HFFc6 (cell line): ENCODE data around the gene PCNX3. TPM values are rescaled to one million over a fixed set of nuclear protein-coding genes. Genes with fewer than 3 reads are reported as not detected.

Experiments
- DNase-seq: peaks from one replicate; pipeline ENCODE4 v3.0.0-alpha.2; 2018
- H3K27ac Mint-ChIP-seq: 2 replicates; pipeline ENCODE4 v1.8.0; 2020; ENCODE audit warnings: mild to moderate bottlenecking, mixed read lengths
- H3K27me3 Mint-ChIP-seq: 2 replicates; pipeline ENCODE4 v1.8.0; 2021; ENCODE audit warnings: mild to moderate bottlenecking, moderate library complexity, mixed read lengths; ENCODE audit not compliant: insufficient read depth
- H3K36me3 Mint-ChIP-seq: 2 replicates; pipeline ENCODE4 v1.8.0; 2021; ENCODE audit warnings: low read depth, mixed read lengths
- H3K4me1 Mint-ChIP-seq: 2 replicates; pipeline ENCODE4 v1.8.0; 2020; ENCODE audit warnings: low read depth, mixed read lengths
- H3K4me3 Mint-ChIP-seq: 2 replicates; pipeline ENCODE4 v1.8.0; 2020; ENCODE audit warnings: mild to moderate bottlenecking, moderate library complexity, mixed read lengths
- H3K9me3 Mint-ChIP-seq: 2 replicates; pipeline ENCODE4 v1.8.0; 2020; ENCODE audit warnings: mild to moderate bottlenecking, mixed read lengths
- CTCF ChIP-seq: fragments of 200-600 bp; sonication (generic); IDR thresholded peaks from 2 replicates; pipeline ENCODE4 v1.5.0; 2021; ENCODE audit warnings: antibody characterized with exemption, mild to moderate bottlenecking
- total RNA-seq, 6 experiments: library from RNA; stranded (reverse); fragmentation: NEBNext Ultra II Directional; extraction: Animal tissue kit (Norgen Biotek cat#: 25700); gene quantifications; 2 replicates in 1 of 6; 3 replicates in 5 of 6; pipeline ENCODE4 v1.2.3, GENCODE V29; 2021

The PCNX3 gene
- total RNA-seq, 6 experiments from 2014 or later = 51.5 to 66.7 (median 57.3) TPM

GRCh38 chr11:65579291-65579690 lies 36.3 kb upstream of the PCNX3 start:
- Mint-ChIP-seq H3K4me1 (peaks cover 35% of the 10 kb centered on the region), H3K27me3 (peaks cover 8% of the 10 kb centered on the region), H3K4me3 (no peak overlapping the region), H3K36me3 (peaks cover 12% of the 10 kb centered on the region), H3K9me3 (no peaks in the 10 kb centered on the region), H3K27ac (no peak overlapping the region)
- TF ChIP-seq CTCF = no peak
- DNase-seq = no peak

- Mint-ChIP-seq H3K9me3 (no peaks in the 10 kb centered on the region), H3K4me3 (no peak overlapping the region), H3K4me1 (peaks cover 28% of the 10 kb centered on the region), H3K27ac (no peak overlapping the region), H3K27me3 (peaks cover 2% of the 10 kb centered on the region), H3K36me3 (peaks cover 16% of the 10 kb centered on the region)
- no peak for DNase-seq
- no peak for TF ChIP-seq CTCF
Measured at GRCh38 chr11:65580031-65580692, 35.4 kb upstream of the PCNX3 start.

GRCh38 chr11:65580756-65581155 lies 34.8 kb upstream of the PCNX3 start:
- TF ChIP-seq CTCF = no peak
- no peak overlapping the region for H3K4me3 Mint-ChIP-seq
- no peaks in the 10 kb centered on the region for H3K9me3 Mint-ChIP-seq
- no peak overlapping the region for H3K27ac Mint-ChIP-seq
- DNase-seq = no peak
- peaks cover 2% of the 10 kb centered on the region for H3K27me3 Mint-ChIP-seq
- H3K36me3 Mint-ChIP-seq = peaks cover 16% of the 10 kb centered on the region
- peaks cover 23% of the 10 kb centered on the region for H3K4me1 Mint-ChIP-seq

- no peak for TF ChIP-seq CTCF
- Mint-ChIP-seq H3K36me3 (peaks cover 16% of the 10 kb centered on the region), H3K27me3 (peaks cover 2% of the 10 kb centered on the region), H3K27ac (no peak overlapping the region), H3K9me3 (no peaks in the 10 kb centered on the region), H3K4me3 (no peak overlapping the region; the same call in 1 of the 2 replicates), H3K4me1 (peaks cover 29% of the 10 kb centered on the region)
- no peak for DNase-seq
Measured at GRCh38 chr11:65581928-65582327, 33.6 kb upstream of the PCNX3 start.

GRCh38 chr11:65583589-65583988 lies 32.0 kb upstream of the PCNX3 start:
- no peak for TF ChIP-seq CTCF
- no peak for DNase-seq
- peaks cover 31% of the 10 kb centered on the region for H3K4me1 Mint-ChIP-seq
- no peaks in the 10 kb centered on the region; the same call in 1 of the 2 replicates for H3K27me3 Mint-ChIP-seq
- H3K9me3 Mint-ChIP-seq = no peaks in the 10 kb centered on the region
- H3K27ac Mint-ChIP-seq = no peak overlapping the region
- no peak overlapping the region for H3K4me3 Mint-ChIP-seq
- H3K36me3 Mint-ChIP-seq = peaks cover 16% of the 10 kb centered on the region
